PC-3 (cell line): ENCODE results near the gene SAP30L.

ENCODE experiments used
- EZH2 ChIP-seq: fragments of 300-600 bp; sonication (generic); IDR thresholded peaks from one replicate; pipeline ENCODE4 v1.6.1; 2017; ENCODE audit warnings: antibody characterized with exemption, mild to moderate bottlenecking, low read length; ENCODE audit not compliant: unreplicated experiment
- EZH2phosphoT487 ChIP-seq: fragments of 300-600 bp; sonication (generic); IDR thresholded peaks from 2 replicates; pipeline ENCODE4 v1.6.1; 2018; ENCODE audit warnings: mild to moderate bottlenecking, antibody characterized with exemption, low read length, borderline replicate concordance
- TF ChIP-seq, protein P1 (sequence below): fragments of 300-600 bp; sonication (generic); conservative IDR thresholded peaks from 2 replicates; pipeline ENCODE4 v1.5.1; 2017; ENCODE audit warnings: antibody characterized with exemption, low read depth, mild to moderate bottlenecking, low read length

- TF ChIP-seq, protein P1, sequence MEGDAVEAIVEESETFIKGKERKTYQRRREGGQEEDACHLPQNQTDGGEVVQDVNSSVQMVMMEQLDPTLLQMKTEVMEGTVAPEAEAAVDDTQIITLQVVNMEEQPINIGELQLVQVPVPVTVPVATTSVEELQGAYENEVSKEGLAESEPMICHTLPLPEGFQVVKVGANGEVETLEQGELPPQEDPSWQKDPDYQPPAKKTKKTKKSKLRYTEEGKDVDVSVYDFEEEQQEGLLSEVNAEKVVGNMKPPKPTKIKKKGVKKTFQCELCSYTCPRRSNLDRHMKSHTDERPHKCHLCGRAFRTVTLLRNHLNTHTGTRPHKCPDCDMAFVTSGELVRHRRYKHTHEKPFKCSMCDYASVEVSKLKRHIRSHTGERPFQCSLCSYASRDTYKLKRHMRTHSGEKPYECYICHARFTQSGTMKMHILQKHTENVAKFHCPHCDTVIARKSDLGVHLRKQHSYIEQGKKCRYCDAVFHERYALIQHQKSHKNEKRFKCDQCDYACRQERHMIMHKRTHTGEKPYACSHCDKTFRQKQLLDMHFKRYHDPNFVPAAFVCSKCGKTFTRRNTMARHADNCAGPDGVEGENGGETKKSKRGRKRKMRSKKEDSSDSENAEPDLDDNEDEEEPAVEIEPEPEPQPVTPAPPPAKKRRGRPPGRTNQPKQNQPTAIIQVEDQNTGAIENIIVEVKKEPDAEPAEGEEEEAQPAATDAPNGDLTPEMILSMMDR: no peak
- TF ChIP-seq EZH2phosphoT487: no peak
- TF ChIP-seq EZH2: no peak
Observed at GRCh38 chr5:154419236-154419635, 26.6 kb upstream of the SAP30L start.
